ENCODE measurements around the gene TBXA2R. TPM values are rescaled to one million over a fixed set of nuclear protein-coding genes. Genes with fewer than 3 reads are reported as not detected.
A peak's percentile ranks its signal among the peaks of the same experiment; 100 is the strongest.

Gene TBXA2R
- total and polyA plus RNA-seq, 2 experiments from 2014 or later = 0.42 to 0.73 TPM

GRCh38 chr19:3573162-3573857 lies 33.4 kb downstream of the TBXA2R start (continued):
- TF ChIP-seq, protein P1, sequence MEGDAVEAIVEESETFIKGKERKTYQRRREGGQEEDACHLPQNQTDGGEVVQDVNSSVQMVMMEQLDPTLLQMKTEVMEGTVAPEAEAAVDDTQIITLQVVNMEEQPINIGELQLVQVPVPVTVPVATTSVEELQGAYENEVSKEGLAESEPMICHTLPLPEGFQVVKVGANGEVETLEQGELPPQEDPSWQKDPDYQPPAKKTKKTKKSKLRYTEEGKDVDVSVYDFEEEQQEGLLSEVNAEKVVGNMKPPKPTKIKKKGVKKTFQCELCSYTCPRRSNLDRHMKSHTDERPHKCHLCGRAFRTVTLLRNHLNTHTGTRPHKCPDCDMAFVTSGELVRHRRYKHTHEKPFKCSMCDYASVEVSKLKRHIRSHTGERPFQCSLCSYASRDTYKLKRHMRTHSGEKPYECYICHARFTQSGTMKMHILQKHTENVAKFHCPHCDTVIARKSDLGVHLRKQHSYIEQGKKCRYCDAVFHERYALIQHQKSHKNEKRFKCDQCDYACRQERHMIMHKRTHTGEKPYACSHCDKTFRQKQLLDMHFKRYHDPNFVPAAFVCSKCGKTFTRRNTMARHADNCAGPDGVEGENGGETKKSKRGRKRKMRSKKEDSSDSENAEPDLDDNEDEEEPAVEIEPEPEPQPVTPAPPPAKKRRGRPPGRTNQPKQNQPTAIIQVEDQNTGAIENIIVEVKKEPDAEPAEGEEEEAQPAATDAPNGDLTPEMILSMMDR (conservative IDR thresholded peaks at IDR 0.05; ENCODE audit: low read depth in 2 of 2) = no peak
- TF ChIP-seq STAT1 (IDR thresholded peaks at IDR 0.05; ENCODE audit: unreplicated experiment) = no peak
- no peak for TF ChIP-seq ZNF331 (CRISPR knock-in tag; IDR thresholded peaks at IDR 0.05; ENCODE audit: low read depth)
- no peak for TF ChIP-seq ZNF114 (CRISPR knock-in tag; IDR thresholded peaks at IDR 0.05)
- no peak for TF ChIP-seq EZH2 (IDR thresholded peaks at IDR 0.05; ENCODE audit: low read depth, unreplicated experiment)
- TF ChIP-seq CREB1 (CRISPR knock-in tag; IDR thresholded peaks at IDR 0.05; ENCODE audit: low read depth) = no peak
- no peak for TF ChIP-seq JUNB (IDR thresholded peaks at IDR 0.05; ENCODE audit: unreplicated experiment)

DNA sequence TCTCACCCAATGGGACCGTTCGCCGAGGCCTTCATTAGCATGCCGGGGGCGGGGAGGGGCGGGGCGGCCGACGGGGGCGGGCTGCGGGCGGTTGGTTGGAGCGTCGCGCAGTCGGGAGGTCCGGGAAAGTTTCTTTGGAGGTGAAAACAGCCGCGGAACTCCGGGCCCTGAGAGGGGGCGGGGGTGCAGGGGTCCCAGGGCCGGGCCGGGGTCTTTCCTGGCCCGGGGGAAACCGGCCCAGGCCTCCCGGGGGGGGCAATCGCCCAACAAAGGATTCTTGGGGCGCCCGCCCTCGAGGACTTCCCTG lies 33.9 kb downstream of the TBXA2R start, which contains the start of gene HMG20B:
Gene HMG20B (plus strand): TSS at position 90 of the 307 bp plus-strand sequence. CDS start 366 bp downstream, outside the sequence.
- Histone ChIP-seq H2AFZ (0 out of 2 replicates have a peak within 1 kb of the TSS, but pooled peaks have one; percentile 7), H3K27me3 (ENCODE audit: insufficient read depth) (no peaks in the 10 kb centered on the region), H3K4me3 (peak within 1 kb of the TSS; percentile 92), H3K4me2 (peak within 1 kb of the TSS; percentile 91), H3K79me2 (replicated peaks; ENCODE audit: insufficient read depth) (no peaks in the 10 kb centered on the region), H3K4me1 (ENCODE audit: insufficient read depth) (peaks cover 19% of the 10 kb centered on the region), H3K27ac (ENCODE audit: low read depth) (no peak within 1 kb of the TSS), H4K20me1 (replicated peaks; ENCODE audit: insufficient read depth) (peaks cover 6% of the 10 kb centered on the region), H3K36me3 (ENCODE audit: insufficient read depth) (no peaks in the 10 kb centered on the region), H3K9me2 (ENCODE audit: insufficient read depth) (no peaks in the 10 kb centered on the region), H3F3A (replicated peaks; ENCODE audit: low read depth) (peaks cover 11% of the 10 kb centered on the region)
- no peak for ATAC-seq
- peak within 1 kb of the TSS; percentile 77 for H3K4me3 Mint-ChIP-seq
- DNase-seq (ENCODE audit: low spot score) = no peak
- H3K27me3 Mint-ChIP-seq (ENCODE audit: insufficient read depth, low read depth, poor library complexity) = peaks cover 27% of the 10 kb centered on the region
- no peaks in the 10 kb centered on the region for H3K9me3 Mint-ChIP-seq
- peaks cover 16% of the 10 kb centered on the region for H3K4me1 Mint-ChIP-seq
- H3K36me3 Mint-ChIP-seq (ENCODE audit: low read depth) = peaks cover 12% of the 10 kb centered on the region
- no peak within 1 kb of the TSS; the same call in 1 of the 2 replicates for H3K27ac Mint-ChIP-seq
- TF ChIP-seq STAT1 (IDR thresholded peaks at IDR 0.05; ENCODE audit: unreplicated experiment) = no peak
- TF ChIP-seq, protein P2, sequence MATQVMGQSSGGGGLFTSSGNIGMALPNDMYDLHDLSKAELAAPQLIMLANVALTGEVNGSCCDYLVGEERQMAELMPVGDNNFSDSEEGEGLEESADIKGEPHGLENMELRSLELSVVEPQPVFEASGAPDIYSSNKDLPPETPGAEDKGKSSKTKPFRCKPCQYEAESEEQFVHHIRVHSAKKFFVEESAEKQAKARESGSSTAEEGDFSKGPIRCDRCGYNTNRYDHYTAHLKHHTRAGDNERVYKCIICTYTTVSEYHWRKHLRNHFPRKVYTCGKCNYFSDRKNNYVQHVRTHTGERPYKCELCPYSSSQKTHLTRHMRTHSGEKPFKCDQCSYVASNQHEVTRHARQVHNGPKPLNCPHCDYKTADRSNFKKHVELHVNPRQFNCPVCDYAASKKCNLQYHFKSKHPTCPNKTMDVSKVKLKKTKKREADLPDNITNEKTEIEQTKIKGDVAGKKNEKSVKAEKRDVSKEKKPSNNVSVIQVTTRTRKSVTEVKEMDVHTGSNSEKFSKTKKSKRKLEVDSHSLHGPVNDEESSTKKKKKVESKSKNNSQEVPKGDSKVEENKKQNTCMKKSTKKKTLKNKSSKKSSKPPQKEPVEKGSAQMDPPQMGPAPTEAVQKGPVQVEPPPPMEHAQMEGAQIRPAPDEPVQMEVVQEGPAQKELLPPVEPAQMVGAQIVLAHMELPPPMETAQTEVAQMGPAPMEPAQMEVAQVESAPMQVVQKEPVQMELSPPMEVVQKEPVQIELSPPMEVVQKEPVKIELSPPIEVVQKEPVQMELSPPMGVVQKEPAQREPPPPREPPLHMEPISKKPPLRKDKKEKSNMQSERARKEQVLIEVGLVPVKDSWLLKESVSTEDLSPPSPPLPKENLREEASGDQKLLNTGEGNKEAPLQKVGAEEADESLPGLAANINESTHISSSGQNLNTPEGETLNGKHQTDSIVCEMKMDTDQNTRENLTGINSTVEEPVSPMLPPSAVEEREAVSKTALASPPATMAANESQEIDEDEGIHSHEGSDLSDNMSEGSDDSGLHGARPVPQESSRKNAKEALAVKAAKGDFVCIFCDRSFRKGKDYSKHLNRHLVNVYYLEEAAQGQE (IDR thresholded peaks at IDR 0.05; ENCODE audit: unreplicated experiment) = no peak
- peak; percentile 32; the same call in 1 of the 2 replicates for TF ChIP-seq POLR2AphosphoS5 (IDR thresholded peaks at IDR 0.05; ENCODE audit: low read depth)
- TF ChIP-seq ZNF462 (CRISPR knock-in tag; IDR thresholded peaks at IDR 0.05) = no peak
- no peak for TF ChIP-seq NANOG (IDR thresholded peaks at IDR 0.05; ENCODE audit: borderline replicate concordance)
- TF ChIP-seq EZH2phosphoT487 (IDR thresholded peaks at IDR 0.05; ENCODE audit: unreplicated experiment) = no peak

All from GM23338 (cell line).